Measurements from ENCODE around the gene SSR3. TPM values are rescaled to one million over a fixed set of nuclear protein-coding genes. Genes with fewer than 3 reads are reported as not detected.

SSR3 gene
- total RNA-seq (2021; ENCODE audit: unreplicated experiment) (177 TPM), Bru-seq, nascent RNA (percentile 99 among the genes with signal in this experiment), BruChase-seq, experiment 1, labeled RNA remaining after a 6-hour chase (percentile 99 among the genes with signal in this experiment), BruChase-seq, experiment 2, labeled RNA remaining after a 2-hour chase (percentile 98 among the genes with signal in this experiment)
- polyA plus RNA-seq (2012) = 146 and 156 TPM in 2 replicates
- long read RNA-seq, transcript SSR3-201 (5 exons, 3,716 nt) = major isoform, 212 of 286 reads
- long read RNA-seq, transcript SSR3-204 (4 exons, 873 nt) = minor isoform, 5 of 286 reads
- long read RNA-seq, partial matches to known transcripts = 3 of 286 reads
- long read RNA-seq, other reads (novel, unspliced or antisense) = 59 of 286 reads

DNA sequence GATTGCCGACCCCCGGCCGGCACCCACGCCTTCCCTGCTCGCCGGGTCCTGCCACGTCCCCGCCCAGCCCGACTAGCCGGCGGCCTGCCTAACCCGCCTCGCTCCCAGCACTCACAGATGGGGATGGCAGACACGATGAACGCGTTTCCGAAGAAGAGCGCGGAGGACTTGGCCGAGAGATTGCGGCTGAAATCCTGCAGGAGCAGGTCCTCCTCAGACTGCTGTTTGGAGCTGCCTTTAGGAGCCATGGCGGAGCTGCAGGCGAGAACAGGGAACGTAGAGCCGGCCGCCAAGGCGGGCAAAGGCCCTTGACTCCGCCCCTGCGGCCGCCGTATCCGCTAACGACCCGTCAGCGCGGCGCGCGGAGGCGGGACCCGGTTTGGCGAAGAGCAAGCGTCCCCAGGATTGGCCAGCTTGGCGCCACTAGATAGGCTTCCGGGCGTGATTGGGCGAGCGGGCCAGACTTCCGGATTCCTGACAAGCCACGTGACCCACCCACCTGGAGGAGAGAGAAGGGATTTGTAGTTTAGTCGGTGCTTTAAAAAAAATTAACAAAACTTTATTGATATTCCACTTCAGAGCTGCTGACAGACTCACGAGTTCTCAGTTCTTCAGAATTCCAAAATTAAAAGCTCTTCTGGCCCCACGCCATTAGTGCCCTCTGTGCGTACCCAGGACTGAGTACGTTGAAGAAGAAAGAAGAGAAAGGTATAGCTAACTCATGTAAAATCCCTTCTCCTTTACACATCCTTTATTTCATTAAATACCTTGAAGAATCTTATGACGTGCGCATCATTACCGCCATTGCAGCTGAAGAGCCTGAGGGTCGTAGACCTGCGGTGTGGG lies at the start of gene SSR3:
Gene SSR3 (minus strand): TSS at position 276 of the 846 bp plus-strand sequence. CDS start 28 bp downstream, at position 248.
- peak within 1 kb of the TSS; percentile 88 for H3K4me2 ChIP-seq (ENCODE audit: low read length)
- peaks cover 3 to 22% of the 10 kb centered on the region in 2 experiments; a peak in 2 of 4 replicates for H3K4me1 ChIP-seq (ENCODE audit: control insufficient read depth in 1 of 2, insufficient read depth in 2 of 2, low read length in 2 of 2)
- no TSS peak for BruUV-seq (replicated peaks)
- no peaks in the 10 kb centered on the region for H3K27me3 ChIP-seq (ENCODE audit: insufficient read depth, low read length)
- ChIA-PET CTCF (interaction anchor here (0.8 to 1.6 kb wide), 4 partner anchors 12 to 527 kb away, joined by 3 to 5 read pairs (median 4); no protein-coding TSS in a partner anchor), POLR2A (interaction anchor here (0.6 to 2.1 kb wide), 10 partner anchors 8 to 605 kb away, joined by 3 to 11 read pairs (median 4); partner anchors contain the start of genes CCNL1 and TIPARP), RAD21 (ENCODE audit: low non-redundant PET in 1 of 2, low total read pairs in 2 of 2, uncharacterized antibody in 2 of 2, unreplicated experiment in 2 of 2) (no interaction called here)
- ATAC-seq (peak; percentile 99), DNase-seq (ENCODE audit: low read depth, low spot score) (peak; percentile 98)
- no peaks in the 10 kb centered on the region for H3K9me3 ChIP-seq (ENCODE audit: control insufficient read depth in 1 of 2, insufficient read depth in 1 of 2, low read depth in 1 of 2, low read length in 2 of 2)
- H3K79me2 ChIP-seq (ENCODE audit: insufficient read depth, low read length) = peaks cover 48% of the 10 kb centered on the region
- H2AFZ ChIP-seq (ENCODE audit: low read depth, low read length, poor library complexity, severe bottlenecking) = peak within 1 kb of the TSS; percentile 96
- H4K20me1 ChIP-seq (ENCODE audit: insufficient read depth) = no peaks in the 10 kb centered on the region
- intact Hi-C loops (cut with micrococcal nuclease) = loop anchor here (1.0 to 2.0 kb wide), 4 partner anchors 119 to 568 kb away; partner anchors contain the start of gene TIPARP
- peaks cover 9 to 30% of the 10 kb centered on the region in 2 experiments for H3K36me3 ChIP-seq (ENCODE audit: control insufficient read depth in 1 of 2, insufficient read depth in 2 of 2, low read length in 2 of 2)
- peak within 1 kb of the TSS; percentile 91 for H3K9ac ChIP-seq (ENCODE audit: low read length)
- peak within 1 kb of the TSS; percentile 77 to 95 for H3K4me3 ChIP-seq (replicated peaks in 1 of 2; ENCODE audit: low read depth in 1 of 2, low read length in 2 of 2)
- no peaks in the 10 kb centered on the region for H3K9me2 ChIP-seq (ENCODE audit: insufficient read depth)
- peak within 1 kb of the TSS; percentile 63 for H3K27ac ChIP-seq (ENCODE audit: low read depth, low read length)
- 0 out of 2 replicates have a peak, but pooled peaks have one; percentile 31 for TF ChIP-seq CBX3 (IDR thresholded peaks at IDR 0.05; ENCODE audit: low read depth)
- TF ChIP-seq SRF (IDR thresholded peaks at IDR 0.05; ENCODE audit: low read depth) = no peak
- peak; percentile 98 for TF ChIP-seq EGR1 (IDR thresholded peaks at IDR 0.05; ENCODE audit: low read depth)
- TF ChIP-seq CEBPB (IDR thresholded peaks at IDR 0.05; ENCODE audit: low read depth) = no peak
- TF ChIP-seq POLR2A (IDR thresholded peaks at IDR 0.05; ENCODE audit: borderline replicate concordance, extremely low read depth, insufficient read depth, insufficient read length) = peak; percentile 75
- no peak for TF ChIP-seq ZNF274 (IDR thresholded peaks at IDR 0.05; ENCODE audit: low read depth, low read length)
- peak; percentile 100 for TF ChIP-seq ELF1 (IDR thresholded peaks at IDR 0.05; ENCODE audit: borderline replicate concordance, low read depth)
- TF ChIP-seq SP1 (IDR thresholded peaks at IDR 0.05; ENCODE audit: low read depth) = peak; percentile 98
- TF ChIP-seq, protein P1, sequence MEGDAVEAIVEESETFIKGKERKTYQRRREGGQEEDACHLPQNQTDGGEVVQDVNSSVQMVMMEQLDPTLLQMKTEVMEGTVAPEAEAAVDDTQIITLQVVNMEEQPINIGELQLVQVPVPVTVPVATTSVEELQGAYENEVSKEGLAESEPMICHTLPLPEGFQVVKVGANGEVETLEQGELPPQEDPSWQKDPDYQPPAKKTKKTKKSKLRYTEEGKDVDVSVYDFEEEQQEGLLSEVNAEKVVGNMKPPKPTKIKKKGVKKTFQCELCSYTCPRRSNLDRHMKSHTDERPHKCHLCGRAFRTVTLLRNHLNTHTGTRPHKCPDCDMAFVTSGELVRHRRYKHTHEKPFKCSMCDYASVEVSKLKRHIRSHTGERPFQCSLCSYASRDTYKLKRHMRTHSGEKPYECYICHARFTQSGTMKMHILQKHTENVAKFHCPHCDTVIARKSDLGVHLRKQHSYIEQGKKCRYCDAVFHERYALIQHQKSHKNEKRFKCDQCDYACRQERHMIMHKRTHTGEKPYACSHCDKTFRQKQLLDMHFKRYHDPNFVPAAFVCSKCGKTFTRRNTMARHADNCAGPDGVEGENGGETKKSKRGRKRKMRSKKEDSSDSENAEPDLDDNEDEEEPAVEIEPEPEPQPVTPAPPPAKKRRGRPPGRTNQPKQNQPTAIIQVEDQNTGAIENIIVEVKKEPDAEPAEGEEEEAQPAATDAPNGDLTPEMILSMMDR (IDR thresholded peaks at IDR 0.05 in 2 of 3, conservative IDR thresholded peaks at IDR 0.05 in 1 of 3; ENCODE audit: borderline replicate concordance in 1 of 3, insufficient read depth in 1 of 3, low read depth in 2 of 3, low read length in 2 of 3) = no peak
- TF ChIP-seq POLR2AphosphoS5 (IDR thresholded peaks at IDR 0.05; ENCODE audit: low read depth, low read length) = peak; percentile 91
- TF ChIP-seq FOSL1 (IDR thresholded peaks at IDR 0.05; ENCODE audit: low read depth) = no peak
- no peak for TF ChIP-seq RAD21 (IDR thresholded peaks at IDR 0.05; ENCODE audit: low read depth)
- TF ChIP-seq EZH2 (IDR thresholded peaks at IDR 0.05) = no peak
- TF ChIP-seq YY1 (IDR thresholded peaks at IDR 0.05; ENCODE audit: extremely low read depth, insufficient replicate concordance, low read depth, low read length) = peak; percentile 79
- TF ChIP-seq JUND (IDR thresholded peaks at IDR 0.05) = no peak
- TF ChIP-seq, protein P2, sequence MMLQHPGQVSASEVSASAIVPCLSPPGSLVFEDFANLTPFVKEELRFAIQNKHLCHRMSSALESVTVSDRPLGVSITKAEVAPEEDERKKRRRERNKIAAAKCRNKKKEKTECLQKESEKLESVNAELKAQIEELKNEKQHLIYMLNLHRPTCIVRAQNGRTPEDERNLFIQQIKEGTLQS (IDR thresholded peaks at IDR 0.05) = no peak
- peak; percentile 49; the same call in 1 of the 2 replicates for TF ChIP-seq ZFX (IDR thresholded peaks at IDR 0.05)
- TF ChIP-seq, protein P3, sequence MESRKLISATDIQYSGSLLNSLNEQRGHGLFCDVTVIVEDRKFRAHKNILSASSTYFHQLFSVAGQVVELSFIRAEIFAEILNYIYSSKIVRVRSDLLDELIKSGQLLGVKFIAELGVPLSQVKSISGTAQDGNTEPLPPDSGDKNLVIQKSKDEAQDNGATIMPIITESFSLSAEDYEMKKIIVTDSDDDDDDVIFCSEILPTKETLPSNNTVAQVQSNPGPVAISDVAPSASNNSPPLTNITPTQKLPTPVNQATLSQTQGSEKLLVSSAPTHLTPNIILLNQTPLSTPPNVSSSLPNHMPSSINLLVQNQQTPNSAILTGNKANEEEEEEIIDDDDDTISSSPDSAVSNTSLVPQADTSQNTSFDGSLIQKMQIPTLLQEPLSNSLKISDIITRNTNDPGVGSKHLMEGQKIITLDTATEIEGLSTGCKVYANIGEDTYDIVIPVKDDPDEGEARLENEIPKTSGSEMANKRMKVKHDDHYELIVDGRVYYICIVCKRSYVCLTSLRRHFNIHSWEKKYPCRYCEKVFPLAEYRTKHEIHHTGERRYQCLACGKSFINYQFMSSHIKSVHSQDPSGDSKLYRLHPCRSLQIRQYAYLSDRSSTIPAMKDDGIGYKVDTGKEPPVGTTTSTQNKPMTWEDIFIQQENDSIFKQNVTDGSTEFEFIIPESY (IDR thresholded peaks at IDR 0.05; ENCODE audit: extremely low read depth, insufficient replicate concordance, low read length) = no peak
- peak; percentile 53 for TF ChIP-seq TCF7L2 (IDR thresholded peaks at IDR 0.05; ENCODE audit: borderline replicate concordance, extremely low read depth, insufficient read depth, insufficient read length)
- TF ChIP-seq SIN3A (IDR thresholded peaks at IDR 0.05; ENCODE audit: low read depth) = peak; percentile 81; the same call in 1 of the 2 replicates
- TF ChIP-seq, protein P4, sequence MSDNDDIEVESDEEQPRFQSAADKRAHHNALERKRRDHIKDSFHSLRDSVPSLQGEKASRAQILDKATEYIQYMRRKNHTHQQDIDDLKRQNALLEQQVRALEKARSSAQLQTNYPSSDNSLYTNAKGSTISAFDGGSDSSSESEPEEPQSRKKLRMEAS (IDR thresholded peaks at IDR 0.05) = peak; percentile 41

All from HCT116 (cell line).